HCT116 (cell line): ENCODE data around the gene IRF8. TPM values are rescaled to one million over a fixed set of nuclear protein-coding genes. Genes with fewer than 3 reads are reported as not detected.
"Not testable (repeated sequence)": the region's sequence is repeated elsewhere in the genome, so short reads cannot be mapped to it uniquely, and the experiment has no call there.

Source experiments
- ATAC-seq: fragments of 200-7000 bp; cut with Tn5 transposase; 2 replicates; pipeline ENCODE4 v1.9.1; 2020; ENCODE audit warnings: mild to moderate bottlenecking, moderate library complexity
- BruUV-seq: library from RNA; stranded (reverse); fragments of 400-500 nt; replicated peaks from 2 replicates; lab custom pipeline; 2021; lab: Mats Ljungman, UMichigan
- CTCF ChIA-PET: fragments of 300-600 bp; sonication (Branson Sonifier 250); formaldehyde crosslinking; loops from one replicate; lab custom pipeline; 2021; ENCODE audit warnings: antibody characterized with exemption; lab: Charles Lee
- POLR2A ChIA-PET: fragments of 300-600, 350-600 bp; sonication (Branson Sonifier 250); formaldehyde crosslinking; loops from one replicate; lab custom pipeline; 2021; ENCODE audit warnings: antibody characterized with exemption; lab: Charles Lee
- RAD21 ChIA-PET, 2 experiments: fragments of 300-600 bp; sonication (Branson Sonifier 250); formaldehyde crosslinking; loops; one replicate each; lab custom pipeline; 2023; ENCODE audit warnings: low total read pairs in 2 of 2; ENCODE audit not compliant: uncharacterized antibody in 2 of 2, unreplicated experiment in 2 of 2, low non-redundant PET in 1 of 2; lab: Charles Lee
- DNase-seq: peaks from one replicate; pipeline ENCODE4 v3.0.0-alpha.2; 2010; ENCODE audit warnings: low read depth, low spot score
- H2AFZ ChIP-seq: fragments of 200-600 bp; shearing (Covaris generic), sonication (generic); 2 replicates; pipeline ENCODE4 v1.6.1; 2017; ENCODE audit warnings: low read depth, mixed run types, mixed read lengths, antibody characterized with exemption, low read length; ENCODE audit not compliant: poor library complexity, severe bottlenecking
- H3K27ac ChIP-seq: 2 replicates; pipeline ENCODE4 v1.5.1; 2012; ENCODE audit warnings: low read depth, low read length
- H3K27me3 ChIP-seq: fragments of 200-600 bp; sonication (generic); 2 replicates; pipeline ENCODE4 v1.6.1; 2016; ENCODE audit warnings: mixed run types, low read length, mixed read lengths; ENCODE audit not compliant: insufficient read depth
- H3K36me3 ChIP-seq, 2 experiments: fragments of 200-500 bp in 1 of 2; fragments of 200-600 bp in 1 of 2; sonication (Bioruptor generic) in 1 of 2; sonication (generic) in 1 of 2; 2 replicates each; pipeline versions ENCODE4 v1.5.1 to v1.6.1; 2014 to 2016; ENCODE audit warnings: low read length in 2 of 2, inconsistent platforms in 1 of 2, mixed read lengths in 1 of 2, mixed run types in 1 of 2; ENCODE audit not compliant: insufficient read depth in 2 of 2, control insufficient read depth in 1 of 2
- H3K4me1 ChIP-seq, 2 experiments: fragments of 200-600 bp in 1 of 2; sonication (generic) in 1 of 2; 2 replicates each; pipeline versions ENCODE4 v1.5.1 to v1.6.1; 2012 to 2017; ENCODE audit warnings: low read length in 2 of 2, inconsistent platforms in 1 of 2, mild to moderate bottlenecking in 1 of 2, mixed read lengths in 1 of 2, mixed run types in 1 of 2, moderate library complexity in 1 of 2; ENCODE audit not compliant: insufficient read depth in 2 of 2, control insufficient read depth in 1 of 2
- H3K4me2 ChIP-seq: fragments of 200-600 bp; sonication (generic); 2 replicates; pipeline ENCODE4 v1.6.1; 2017; ENCODE audit warnings: mixed run types, low read length, mixed read lengths
- H3K4me3 ChIP-seq, 2 experiments: fragments of 200-600 bp in 1 of 2; sonication (generic) in 1 of 2; replicated peaks in 1 of 2; 2 replicates each; pipeline ENCODE4 v1.5.1; 2011 to 2016; ENCODE audit warnings: low read length in 2 of 2, control low read depth in 1 of 2, low read depth in 1 of 2, mild to moderate bottlenecking in 1 of 2, mixed read lengths in 1 of 2, mixed run types in 1 of 2
- H3K79me2 ChIP-seq: fragments of 200-600 bp; sonication (generic); 2 replicates; pipeline ENCODE4 v1.6.1; 2017; ENCODE audit warnings: mild to moderate bottlenecking, mixed run types, low read length, moderate library complexity, mixed read lengths; ENCODE audit not compliant: insufficient read depth
- H3K9ac ChIP-seq: fragments of 200-600 bp; sonication (generic); 2 replicates; pipeline ENCODE4 v1.6.1; 2016; ENCODE audit warnings: low read length, mixed read lengths
- H3K9me2 ChIP-seq: fragments of 200-600 bp; sonication (generic), shearing (Covaris generic); 2 replicates; pipeline ENCODE4 v1.6.1; 2017; ENCODE audit warnings: mixed run types, mild to moderate bottlenecking, moderate library complexity; ENCODE audit not compliant: insufficient read depth
- H3K9me3 ChIP-seq, 2 experiments: fragments of 200-500 bp in 1 of 2; fragments of 200-600 bp in 1 of 2; sonication (Bioruptor generic) in 1 of 2; sonication (generic) in 1 of 2; 2 replicates each; pipeline ENCODE4 v1.6.1; 2014 to 2017; ENCODE audit warnings: low read length in 2 of 2, mixed read lengths in 2 of 2, inconsistent platforms in 1 of 2, low read depth in 1 of 2, mild to moderate bottlenecking in 1 of 2, mixed run types in 1 of 2, moderate library complexity in 1 of 2; ENCODE audit not compliant: control insufficient read depth in 1 of 2, insufficient read depth in 1 of 2
- H4K20me1 ChIP-seq: fragments of 200-600 bp; sonication (generic), shearing (Covaris generic); 2 replicates; pipeline ENCODE4 v1.6.1; 2017; ENCODE audit warnings: mixed run types, mild to moderate bottlenecking, moderate library complexity; ENCODE audit not compliant: insufficient read depth
- CEBPB ChIP-seq: IDR thresholded peaks from 2 replicates; pipeline ENCODE4 v1.6.1; 2012; ENCODE audit warnings: low read depth
- EZH2 ChIP-seq: fragments of 200-600 bp; sonication (generic); IDR thresholded peaks from 2 replicates; pipeline ENCODE4 v1.6.1; 2017; ENCODE audit warnings: antibody characterized with exemption, mixed run types
- EZH2phosphoT487 ChIP-seq: fragments of 200-600 bp; IDR thresholded peaks from 2 replicates; pipeline ENCODE4 v1.6.1; 2018; ENCODE audit warnings: antibody characterized with exemption, borderline replicate concordance
- RAD21 ChIP-seq: IDR thresholded peaks from 2 replicates; pipeline ENCODE4 v1.6.1; 2012; ENCODE audit warnings: low read depth, mild to moderate bottlenecking
- SRF ChIP-seq: IDR thresholded peaks from 2 replicates; pipeline ENCODE4 v1.6.1; 2012; ENCODE audit warnings: low read depth
- YY1 ChIP-seq: IDR thresholded peaks from 2 replicates; pipeline ENCODE4 v1.6.1; 2011; ENCODE audit warnings: low read length, low read depth, moderate library complexity, mild to moderate bottlenecking; ENCODE audit not compliant: insufficient replicate concordance; ENCODE audit errors: extremely low read depth
- intact Hi-C: fragments of 100-400 bp; cut with micrococcal nuclease; formaldehyde crosslinking; loops from 2 replicates; pipeline ENCODE4 v1.10.0; 2022
- total RNA-seq: library from RNA; stranded (reverse); gene quantifications from one replicate; pipeline ENCODE4 v1.2.1, GENCODE V29; 2021; ENCODE audit not compliant: unreplicated experiment
- TF ChIP-seq, protein P1 (sequence below), 3 experiments: fragments of 200-600 bp in 1 of 3; sonication (generic) in 1 of 3; IDR thresholded peaks in 2 of 3; conservative IDR thresholded peaks in 1 of 3; 2 replicates each; pipeline ENCODE4 v1.5.1; 2012 to 2017; ENCODE audit warnings: low read depth in 2 of 3, low read length in 2 of 3, antibody characterized with exemption in 1 of 3, borderline replicate concordance in 1 of 3, control low read depth in 1 of 3, mild to moderate bottlenecking in 1 of 3, mixed read lengths in 1 of 3, mixed run types in 1 of 3, moderate library complexity in 1 of 3; ENCODE audit not compliant: insufficient read depth in 1 of 3
- TF ChIP-seq, protein P2 (sequence below): IDR thresholded peaks from 2 replicates; pipeline ENCODE4 v1.6.1; 2012; ENCODE audit warnings: low read depth
- TF ChIP-seq, protein P3 (sequence below): IDR thresholded peaks from 2 replicates; pipeline ENCODE4 v1.6.1; 2012

Gene IRF8
- total RNA-seq, 1 experiment from 2014 or later = 0.61 TPM

DNA sequence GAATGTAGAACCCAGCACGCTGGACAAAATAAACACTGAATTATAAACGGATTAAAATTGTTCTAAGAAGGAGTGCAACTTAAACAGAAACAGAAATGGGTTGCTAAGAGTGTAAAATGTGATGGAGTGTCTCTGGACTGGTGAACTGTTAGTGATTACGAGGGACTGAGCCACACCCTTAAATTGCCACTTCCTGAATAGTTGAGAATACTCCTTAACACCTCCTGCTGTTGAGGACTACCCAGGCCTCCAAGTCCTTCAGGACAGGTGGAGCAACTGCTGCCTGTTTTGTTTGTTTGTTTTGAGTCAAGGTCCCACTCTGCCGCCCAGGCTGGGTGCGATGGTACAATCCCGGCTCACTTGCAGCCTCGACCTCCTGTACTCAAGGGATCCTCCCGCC lies 25.8 kb upstream of the IRF8 start:
- intact Hi-C loops = no loop called here
- no peak overlapping the region for H2AFZ ChIP-seq
- H3K9ac ChIP-seq = no peak overlapping the region
- H3K9me2 ChIP-seq = no peaks in the 10 kb centered on the region
- DNase-seq (no peak), ATAC-seq (no peak)
- no peaks in the 10 kb centered on the region for H3K79me2 ChIP-seq
- peaks cover 52% of the 10 kb centered on the region for H3K27me3 ChIP-seq
- H3K4me1 ChIP-seq = no peaks in the 10 kb centered on the region
- ChIA-PET CTCF (no interaction called here), POLR2A (no interaction called here), RAD21 (no interaction called here)
- no peak overlapping the region for H3K4me3 ChIP-seq
- BruUV-seq = no TSS peak
- H3K36me3 ChIP-seq = no peaks in the 10 kb centered on the region
- H4K20me1 ChIP-seq = no peaks in the 10 kb centered on the region
- no peaks in the 10 kb centered on the region for H3K9me3 ChIP-seq
- no peak for TF ChIP-seq YY1
- TF ChIP-seq CEBPB = no peak
- no peak for TF ChIP-seq EZH2phosphoT487
- no peak for TF ChIP-seq RAD21
- TF ChIP-seq, protein P1, sequence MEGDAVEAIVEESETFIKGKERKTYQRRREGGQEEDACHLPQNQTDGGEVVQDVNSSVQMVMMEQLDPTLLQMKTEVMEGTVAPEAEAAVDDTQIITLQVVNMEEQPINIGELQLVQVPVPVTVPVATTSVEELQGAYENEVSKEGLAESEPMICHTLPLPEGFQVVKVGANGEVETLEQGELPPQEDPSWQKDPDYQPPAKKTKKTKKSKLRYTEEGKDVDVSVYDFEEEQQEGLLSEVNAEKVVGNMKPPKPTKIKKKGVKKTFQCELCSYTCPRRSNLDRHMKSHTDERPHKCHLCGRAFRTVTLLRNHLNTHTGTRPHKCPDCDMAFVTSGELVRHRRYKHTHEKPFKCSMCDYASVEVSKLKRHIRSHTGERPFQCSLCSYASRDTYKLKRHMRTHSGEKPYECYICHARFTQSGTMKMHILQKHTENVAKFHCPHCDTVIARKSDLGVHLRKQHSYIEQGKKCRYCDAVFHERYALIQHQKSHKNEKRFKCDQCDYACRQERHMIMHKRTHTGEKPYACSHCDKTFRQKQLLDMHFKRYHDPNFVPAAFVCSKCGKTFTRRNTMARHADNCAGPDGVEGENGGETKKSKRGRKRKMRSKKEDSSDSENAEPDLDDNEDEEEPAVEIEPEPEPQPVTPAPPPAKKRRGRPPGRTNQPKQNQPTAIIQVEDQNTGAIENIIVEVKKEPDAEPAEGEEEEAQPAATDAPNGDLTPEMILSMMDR (IDR thresholded peaks at IDR 0.05 in 2 of 3, conservative IDR thresholded peaks at IDR 0.05 in 1 of 3; ENCODE audit: borderline replicate concordance in 1 of 3, insufficient read depth in 1 of 3, low read depth in 2 of 3, low read length in 2 of 3) = no peak
- TF ChIP-seq, protein P2, sequence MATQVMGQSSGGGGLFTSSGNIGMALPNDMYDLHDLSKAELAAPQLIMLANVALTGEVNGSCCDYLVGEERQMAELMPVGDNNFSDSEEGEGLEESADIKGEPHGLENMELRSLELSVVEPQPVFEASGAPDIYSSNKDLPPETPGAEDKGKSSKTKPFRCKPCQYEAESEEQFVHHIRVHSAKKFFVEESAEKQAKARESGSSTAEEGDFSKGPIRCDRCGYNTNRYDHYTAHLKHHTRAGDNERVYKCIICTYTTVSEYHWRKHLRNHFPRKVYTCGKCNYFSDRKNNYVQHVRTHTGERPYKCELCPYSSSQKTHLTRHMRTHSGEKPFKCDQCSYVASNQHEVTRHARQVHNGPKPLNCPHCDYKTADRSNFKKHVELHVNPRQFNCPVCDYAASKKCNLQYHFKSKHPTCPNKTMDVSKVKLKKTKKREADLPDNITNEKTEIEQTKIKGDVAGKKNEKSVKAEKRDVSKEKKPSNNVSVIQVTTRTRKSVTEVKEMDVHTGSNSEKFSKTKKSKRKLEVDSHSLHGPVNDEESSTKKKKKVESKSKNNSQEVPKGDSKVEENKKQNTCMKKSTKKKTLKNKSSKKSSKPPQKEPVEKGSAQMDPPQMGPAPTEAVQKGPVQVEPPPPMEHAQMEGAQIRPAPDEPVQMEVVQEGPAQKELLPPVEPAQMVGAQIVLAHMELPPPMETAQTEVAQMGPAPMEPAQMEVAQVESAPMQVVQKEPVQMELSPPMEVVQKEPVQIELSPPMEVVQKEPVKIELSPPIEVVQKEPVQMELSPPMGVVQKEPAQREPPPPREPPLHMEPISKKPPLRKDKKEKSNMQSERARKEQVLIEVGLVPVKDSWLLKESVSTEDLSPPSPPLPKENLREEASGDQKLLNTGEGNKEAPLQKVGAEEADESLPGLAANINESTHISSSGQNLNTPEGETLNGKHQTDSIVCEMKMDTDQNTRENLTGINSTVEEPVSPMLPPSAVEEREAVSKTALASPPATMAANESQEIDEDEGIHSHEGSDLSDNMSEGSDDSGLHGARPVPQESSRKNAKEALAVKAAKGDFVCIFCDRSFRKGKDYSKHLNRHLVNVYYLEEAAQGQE = no peak
- TF ChIP-seq, protein P3, sequence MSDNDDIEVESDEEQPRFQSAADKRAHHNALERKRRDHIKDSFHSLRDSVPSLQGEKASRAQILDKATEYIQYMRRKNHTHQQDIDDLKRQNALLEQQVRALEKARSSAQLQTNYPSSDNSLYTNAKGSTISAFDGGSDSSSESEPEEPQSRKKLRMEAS = no peak
- no peak for TF ChIP-seq SRF
- TF ChIP-seq EZH2 = no peak
- H3K27ac ChIP-seq = no peak overlapping the region
- no peak overlapping the region for H3K4me2 ChIP-seq

DNA sequence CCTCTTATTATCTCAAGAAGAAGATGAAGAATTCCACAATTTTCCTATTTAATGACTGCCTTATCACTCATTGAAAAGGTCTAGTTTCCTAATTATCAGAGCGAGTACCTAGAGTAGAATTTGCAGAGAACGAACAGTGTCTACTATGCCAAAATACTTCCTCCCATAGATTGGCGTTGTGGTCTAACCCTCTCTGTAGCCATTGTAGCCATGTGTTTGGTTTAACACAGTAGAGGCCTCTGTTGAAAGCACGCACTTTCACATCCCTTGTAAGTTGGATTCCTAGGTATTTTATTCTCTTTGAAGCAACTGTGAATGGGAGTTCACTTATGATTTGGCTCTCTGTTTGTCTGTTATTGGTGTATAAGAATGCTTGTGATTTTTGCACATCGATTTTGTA lies 24.9 kb upstream of the IRF8 start:
- H3K36me3 ChIP-seq, BruUV-seq, DNase-seq, ATAC-seq, H4K20me1 ChIP-seq, H3K4me3 ChIP-seq, intact Hi-C loops, H2AFZ ChIP-seq, H3K27ac ChIP-seq, H3K9me3 ChIP-seq, H3K9ac ChIP-seq, POLR2A ChIA-PET, H3K4me1 ChIP-seq, RAD21 ChIA-PET, H3K4me2 ChIP-seq, H3K79me2 ChIP-seq, H3K9me2 ChIP-seq, CTCF ChIA-PET: not testable (repeated sequence)
- peaks cover 46% of the 10 kb centered on the region for H3K27me3 ChIP-seq
